AML-193 (cell line): ENCODE results near the gene MAGED1.

Experiments used
- DNase-seq, 2 experiments: peaks; one replicate each; lab custom pipeline; 2025; lab: John Stamatoyannopoulos, UW

The MAGED1 gene

GRCh38 chrX:51892921-51893745 lies at the start of gene MAGED1:
TSS of gene MAGED1 (plus strand) at chrX:51893623. CDS start at chrX:51894305, 682 bp downstream.
- DNase-seq: peak; percentile 51 to 70

DNA sequence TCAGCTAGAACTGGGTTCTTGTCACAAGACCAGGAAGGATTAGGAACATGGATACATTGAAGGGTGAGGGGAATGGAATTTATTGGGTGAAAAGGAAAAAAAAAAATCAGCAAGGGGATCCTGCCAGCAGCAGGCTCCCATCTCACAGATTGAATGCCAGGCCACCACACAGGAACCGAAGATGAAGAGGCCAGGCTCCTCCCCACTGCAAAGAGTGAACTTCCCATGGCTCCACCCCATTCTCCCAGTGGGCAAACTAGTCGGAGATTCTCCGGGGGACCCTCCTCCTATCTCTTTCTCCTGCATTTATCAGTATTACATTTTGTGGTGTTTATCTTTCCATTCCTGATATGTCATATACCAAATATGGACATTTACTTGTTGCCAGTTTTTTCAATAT lies 46.0 kb upstream of the MAGED1 start:
- no peak for DNase-seq

DNA sequence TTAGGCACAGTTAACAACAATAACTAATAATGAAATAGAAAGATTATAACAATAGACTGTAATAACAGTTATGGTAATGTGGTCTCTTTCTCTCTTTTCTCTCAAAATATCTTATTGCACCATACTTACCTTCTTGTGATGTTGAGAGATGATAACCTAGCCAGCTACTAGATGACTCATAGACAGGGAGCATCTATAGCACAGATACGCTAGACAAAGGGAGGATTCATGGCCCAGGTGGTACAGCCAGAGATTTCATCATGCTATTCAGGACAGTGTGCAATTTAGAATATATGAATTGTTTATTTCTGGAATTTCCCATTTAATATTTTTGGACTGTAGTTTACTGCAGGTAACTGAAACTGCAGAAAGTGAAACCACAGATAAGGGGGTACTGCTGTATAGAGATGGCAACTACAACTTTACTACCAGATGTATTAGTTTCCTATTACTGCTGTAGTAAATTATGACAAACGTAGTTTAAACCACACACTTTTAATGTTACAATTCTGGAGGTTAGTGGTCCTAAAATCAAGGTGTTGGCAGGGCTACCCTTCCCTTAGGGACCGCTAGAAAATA lies 41.8 kb upstream of the MAGED1 start:
- DNase-seq: no peak

GRCh38 chrX:51852096-51852495 lies 41.3 kb upstream of the MAGED1 start:
- DNase-seq: no peak

GRCh38 chrX:51852621-51853020 lies 40.8 kb upstream of the MAGED1 start:
- no peak for DNase-seq

- no peak for DNase-seq
Measured at GRCh38 chrX:51853251-51853650, 40.2 kb upstream of the MAGED1 start.

DNA sequence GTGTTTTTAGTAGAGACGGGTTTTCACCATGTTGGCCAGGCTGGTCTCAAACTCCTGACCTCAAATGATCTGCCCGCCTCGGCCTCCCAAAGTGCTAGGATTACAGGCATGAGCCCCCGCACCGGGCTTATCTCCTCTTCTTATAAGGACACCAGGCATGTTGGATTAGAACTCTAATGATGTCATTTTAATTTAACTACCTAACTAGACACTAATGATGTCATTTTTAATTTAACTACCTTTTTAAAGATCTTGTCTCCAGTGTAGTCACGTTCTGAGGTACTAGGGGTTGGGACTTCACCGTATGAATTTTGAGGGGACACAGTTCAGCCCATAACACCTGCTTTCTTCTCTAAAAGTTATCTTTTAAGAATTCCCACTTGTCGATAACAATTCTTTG lies 37.7 kb upstream of the MAGED1 start:
- DNase-seq: no peak

DNA sequence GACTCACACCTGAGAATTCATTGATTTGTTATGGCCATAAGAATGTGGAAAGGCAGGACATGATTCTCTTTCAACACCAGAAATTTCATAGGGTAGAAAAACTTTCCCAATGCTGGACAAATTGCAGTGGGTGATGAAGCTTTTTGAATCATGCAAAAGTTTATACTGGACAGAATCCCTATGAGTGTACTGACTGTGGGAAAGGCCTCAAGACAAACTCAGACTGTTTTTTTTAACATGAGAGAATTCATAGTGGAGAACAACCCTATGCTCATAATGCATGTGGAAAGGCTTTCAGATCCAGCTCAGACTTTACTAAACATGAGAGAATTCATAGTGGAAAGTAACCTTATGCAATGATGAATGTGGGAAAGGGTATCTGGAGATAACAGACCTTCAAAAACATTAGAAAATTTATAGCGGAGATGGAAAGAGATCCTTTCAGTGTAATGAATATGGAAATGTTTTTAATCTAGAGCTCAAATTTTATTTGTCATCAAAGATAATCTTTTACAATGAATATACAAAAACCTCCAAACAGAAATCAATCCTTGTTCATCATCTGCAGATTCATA lies 36.2 kb upstream of the MAGED1 start:
- DNase-seq: no peak

DNA sequence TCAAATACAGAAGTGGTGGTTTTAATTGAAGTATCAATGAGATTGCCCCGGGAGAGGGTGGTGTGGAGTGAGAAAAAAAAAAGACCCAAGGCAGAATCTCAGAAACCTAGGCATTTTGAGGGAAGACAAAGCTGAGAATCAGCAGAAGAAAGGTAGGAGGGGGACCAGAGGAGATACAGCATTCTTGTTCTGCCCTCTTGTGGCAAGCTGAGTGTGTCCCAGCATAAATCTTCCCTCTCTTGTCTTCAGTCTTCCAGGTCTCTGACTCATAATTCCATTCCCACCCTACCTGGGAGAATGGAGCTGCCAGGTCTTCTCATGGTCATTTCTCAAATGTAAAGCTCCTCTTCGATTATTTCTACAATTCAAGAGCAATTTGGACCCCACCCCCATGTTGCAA lies 32.7 kb upstream of the MAGED1 start:
- peak; percentile 2 to 16 for DNase-seq

DNA sequence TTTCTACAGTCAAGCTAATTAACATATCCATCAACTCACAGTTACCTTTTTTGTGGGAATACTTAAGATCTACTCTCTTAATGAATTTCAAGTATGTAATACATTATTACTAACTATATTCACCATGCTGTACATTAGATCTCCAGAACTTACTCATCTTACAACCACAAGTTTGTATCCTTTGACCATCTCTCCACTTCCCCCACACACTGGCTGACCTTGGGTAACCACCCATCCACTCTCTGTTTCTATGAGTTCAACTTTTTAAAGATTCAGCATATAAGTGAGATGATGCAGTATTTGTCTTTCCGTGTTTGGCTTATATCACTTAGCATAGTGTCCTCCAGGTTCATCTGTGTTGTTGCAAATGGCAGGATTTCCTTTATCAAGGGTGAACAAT lies 30.5 kb upstream of the MAGED1 start:
- DNase-seq: no peak

GRCh38 chrX:51866210-51866609 lies 27.2 kb upstream of the MAGED1 start:
- no peak for DNase-seq

GRCh38 chrX:51867626-51868025 lies 25.8 kb upstream of the MAGED1 start:
- no peak for DNase-seq

- no peak for DNase-seq
Measured at GRCh38 chrX:51870354-51870753, 23.1 kb upstream of the MAGED1 start.

- no peak for DNase-seq
Measured at GRCh38 chrX:51874123-51874522, 19.3 kb upstream of the MAGED1 start.

GRCh38 chrX:51876441-51876840 lies 17.0 kb upstream of the MAGED1 start:
- DNase-seq: no peak

GRCh38 chrX:51878056-51878455 lies 15.4 kb upstream of the MAGED1 start:
- no peak for DNase-seq

GRCh38 chrX:51889851-51890250 lies 3.6 kb upstream of the MAGED1 start:
- DNase-seq: no peak

GRCh38 chrX:51891245-51891644 lies 2.2 kb upstream of the MAGED1 start:
- no peak for DNase-seq

DNA sequence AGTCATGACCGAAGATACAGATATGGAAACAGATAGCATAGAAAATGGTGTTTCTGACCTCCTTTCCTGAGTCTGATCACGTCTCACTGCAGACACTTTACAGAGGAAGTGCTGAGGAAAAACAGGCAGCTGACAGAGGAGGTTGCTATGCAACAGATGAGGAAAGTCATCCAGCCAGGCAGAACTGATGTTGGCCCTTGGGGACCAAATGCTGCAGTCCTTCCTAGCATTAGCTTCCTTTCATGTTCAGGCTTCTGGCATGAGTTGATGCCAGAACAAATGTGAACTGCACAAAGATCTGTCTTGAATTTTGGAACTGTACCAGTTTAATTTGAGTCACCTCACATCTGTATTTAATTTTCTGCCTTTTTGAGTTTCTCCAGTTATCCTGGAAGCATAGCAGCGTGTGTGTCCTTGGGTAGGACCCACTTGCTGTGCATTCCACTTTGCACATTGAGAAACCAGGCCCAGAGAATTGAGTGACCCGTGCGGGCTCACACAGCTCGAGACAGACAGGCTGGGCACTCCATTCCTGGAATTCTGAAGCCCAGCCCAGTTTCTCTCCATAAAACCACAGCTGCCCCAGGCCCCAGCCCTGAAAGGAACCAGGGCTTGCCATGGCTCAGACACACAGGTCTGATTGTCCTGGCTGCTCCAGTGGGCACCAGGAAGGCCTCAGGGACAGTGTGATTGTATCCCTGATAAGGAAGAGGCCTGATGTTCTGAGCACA lies 1.4 kb upstream of the MAGED1 start:
- peak in 1 of 2 experiments; percentile 1 for DNase-seq

GRCh38 chrX:51893931-51894696 lies 691 bp downstream of the MAGED1 start:
- no peak for DNase-seq

- no peak for DNase-seq
Measured at GRCh38 chrX:51894697-51895336, 1.4 kb downstream of the MAGED1 start.
